HG02623 (cell line): ENCODE results near the gene DDI2.

Experiments used
- ATAC-seq: cut with Tn5 transposase; IDR thresholded peaks from one replicate; pipeline ENCODE4 v1.9.1; 2021; ENCODE audit warnings: moderate library complexity; ENCODE audit not compliant: unreplicated experiment

The DDI2 gene

DNA sequence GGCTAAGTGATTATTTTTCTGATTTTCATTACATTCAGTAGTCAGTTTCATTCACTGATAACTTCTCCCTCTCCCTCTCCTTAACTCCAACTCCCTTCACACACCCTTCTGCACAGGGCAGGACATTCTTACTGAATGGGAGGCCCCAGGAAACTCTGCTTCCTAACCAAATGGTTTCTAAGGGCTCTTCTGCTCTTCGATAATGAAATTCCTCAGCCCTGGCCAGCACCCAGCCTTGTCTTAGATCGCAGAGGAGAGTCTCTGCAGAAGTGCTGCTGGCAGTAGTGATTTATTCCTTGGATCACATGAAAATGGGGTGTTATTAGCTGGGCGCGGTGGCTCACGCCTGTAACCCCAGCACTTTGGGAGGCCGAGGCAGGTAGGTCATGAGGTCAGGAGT, 83.2 kb downstream of the DDI2 start:
- no peak for ATAC-seq

DNA sequence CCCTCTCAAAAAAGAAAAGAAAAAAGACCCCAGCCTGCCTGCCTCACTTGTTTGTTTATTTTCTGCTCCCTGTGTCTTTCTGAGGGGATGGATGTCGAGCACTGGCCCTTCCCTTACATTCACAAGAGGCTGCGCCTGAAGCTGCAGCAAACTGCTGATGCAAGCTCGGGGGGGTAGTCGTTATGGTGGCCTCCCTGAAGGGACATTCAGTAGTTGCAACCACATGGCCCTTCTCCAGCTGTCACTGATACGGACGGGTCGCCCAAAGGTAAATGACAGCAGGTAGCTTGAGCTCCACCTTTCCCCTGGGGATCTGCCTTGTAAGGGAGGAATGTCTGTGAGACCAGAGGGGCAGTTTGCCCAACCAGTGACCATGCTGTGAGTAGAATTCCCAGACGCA, 84.5 kb downstream of the DDI2 start:
- ATAC-seq: no peak

DNA sequence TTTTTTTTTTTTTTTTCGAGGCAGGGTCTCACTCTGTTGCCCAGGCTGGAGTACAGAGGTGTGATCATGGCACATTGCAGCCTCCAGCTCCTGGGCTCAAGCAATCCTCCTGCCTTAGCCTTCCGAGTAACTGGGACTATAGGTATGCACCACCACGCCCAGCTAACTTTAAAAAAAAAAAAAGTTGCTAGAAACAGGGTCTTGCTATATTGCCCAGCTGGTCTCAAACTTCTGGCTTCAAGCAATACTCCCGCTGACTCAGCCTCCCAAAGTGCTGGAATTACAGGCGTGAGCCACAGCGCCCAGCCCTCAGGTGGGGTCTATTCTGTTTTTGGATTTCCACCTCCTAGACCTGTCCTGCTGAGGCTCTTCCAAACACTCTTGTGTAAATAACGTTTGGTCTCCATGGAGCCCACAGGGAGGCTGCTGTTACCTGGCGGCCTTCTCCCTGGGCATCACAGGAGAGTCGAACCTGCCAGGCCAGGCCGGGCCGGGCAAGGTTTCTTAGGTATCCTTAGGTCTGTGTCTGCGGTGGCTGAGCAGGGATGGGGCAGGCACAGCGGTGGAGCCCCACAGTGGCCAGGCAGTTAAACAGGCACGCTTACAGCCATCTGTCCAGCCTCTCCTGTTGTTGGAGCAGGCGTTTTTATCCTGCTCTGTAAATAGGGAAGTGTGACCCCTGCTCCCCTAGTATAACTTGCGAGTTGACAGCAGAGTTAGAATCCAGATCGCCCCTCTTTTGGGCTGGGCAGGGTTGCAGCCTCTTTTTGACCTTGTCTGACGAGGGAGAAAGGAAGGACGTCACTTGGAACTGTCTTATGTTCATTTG, 85.7 kb downstream of the DDI2 start:
- ATAC-seq: no peak

DNA sequence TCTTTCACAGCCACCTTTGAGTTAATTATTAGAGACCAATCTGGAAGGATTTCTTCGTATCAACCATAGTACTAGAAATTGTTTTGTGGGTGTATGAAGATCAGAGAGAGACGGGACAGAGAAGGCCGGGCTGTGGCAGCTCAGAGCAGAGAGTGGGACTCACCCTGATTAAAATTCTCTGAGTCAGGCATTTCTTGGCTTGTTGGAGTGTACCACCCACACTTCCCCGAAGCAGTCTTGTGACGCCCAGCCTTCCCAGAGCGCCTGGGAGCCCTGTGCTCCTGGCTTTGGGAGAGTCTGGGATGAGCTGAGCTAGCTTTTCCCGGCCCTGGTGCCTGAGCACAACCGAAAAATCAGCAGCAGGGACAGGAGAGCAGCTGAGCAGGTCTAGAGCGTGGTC, 86.3 kb downstream of the DDI2 start:
- ATAC-seq: no peak

DNA sequence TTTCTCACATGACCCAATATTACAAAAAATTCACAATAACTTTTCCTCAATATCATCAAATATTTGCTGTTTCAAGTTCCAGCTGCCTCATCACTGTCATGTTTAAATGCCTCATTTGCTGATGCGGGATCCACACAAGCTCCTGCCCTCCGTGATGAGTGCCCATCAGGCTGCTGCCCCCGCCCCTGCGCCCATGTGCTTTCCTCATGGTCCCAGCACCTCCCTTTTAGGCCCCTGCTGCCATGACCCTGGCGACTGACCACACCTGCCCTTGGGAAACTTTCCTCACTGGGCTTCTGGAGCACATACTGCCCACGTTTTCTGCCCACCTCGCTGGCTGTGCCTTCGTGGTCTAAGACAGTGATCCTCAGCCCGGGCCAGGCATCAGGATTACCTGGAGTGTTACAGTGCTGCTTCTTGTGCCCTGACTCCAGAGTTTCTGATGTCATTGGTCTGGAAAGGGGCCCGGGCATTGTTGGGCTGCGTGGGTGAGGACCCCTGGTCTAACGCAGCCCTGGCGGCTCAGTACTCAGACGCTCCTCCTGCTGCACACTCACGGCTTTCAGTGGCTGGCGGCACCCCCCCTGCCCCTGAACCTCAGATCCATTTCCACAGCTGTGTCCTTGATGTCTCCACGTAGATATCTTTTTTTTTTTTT, 87.4 kb downstream of the DDI2 start:
- no peak for ATAC-seq

DNA sequence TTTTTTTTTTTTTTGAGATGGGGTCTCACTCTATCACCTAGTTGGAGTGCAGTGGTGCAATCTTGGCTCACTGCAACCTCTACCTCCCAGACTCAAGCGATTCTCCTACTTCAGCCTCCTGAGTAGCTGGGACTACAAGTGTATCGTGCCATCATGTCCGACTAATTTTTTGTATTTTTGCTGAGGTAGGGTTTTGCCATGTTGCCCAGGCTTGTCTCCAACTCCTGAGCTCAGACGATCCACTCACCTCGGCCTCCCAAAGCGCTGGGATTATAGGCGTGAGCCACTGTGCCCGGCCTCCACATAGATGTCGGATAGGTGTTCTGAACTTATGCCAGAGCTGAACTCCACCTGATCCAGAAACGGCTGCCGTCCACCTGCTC, 87.9 kb downstream of the DDI2 start:
- no peak for ATAC-seq

DNA sequence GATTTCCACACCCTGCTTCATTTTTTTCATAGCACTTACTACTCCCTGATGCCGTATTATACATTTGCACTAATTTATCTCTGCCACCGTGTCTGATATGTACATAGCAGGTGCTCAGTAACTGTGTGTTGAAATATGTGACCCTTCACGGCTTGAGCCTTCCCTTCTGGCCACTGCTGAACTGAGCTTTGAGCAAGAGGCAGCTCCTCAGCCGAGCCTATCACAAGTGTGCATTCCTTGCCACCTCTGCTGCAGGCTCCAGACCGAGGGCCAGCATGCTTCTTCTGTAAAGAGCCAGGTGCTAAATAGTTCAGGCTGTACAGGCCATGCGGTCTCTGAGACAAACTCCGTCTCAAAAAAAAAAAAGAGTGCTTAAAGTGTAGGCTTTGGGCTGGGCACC, 89.5 kb downstream of the DDI2 start:
- no peak for ATAC-seq

DNA sequence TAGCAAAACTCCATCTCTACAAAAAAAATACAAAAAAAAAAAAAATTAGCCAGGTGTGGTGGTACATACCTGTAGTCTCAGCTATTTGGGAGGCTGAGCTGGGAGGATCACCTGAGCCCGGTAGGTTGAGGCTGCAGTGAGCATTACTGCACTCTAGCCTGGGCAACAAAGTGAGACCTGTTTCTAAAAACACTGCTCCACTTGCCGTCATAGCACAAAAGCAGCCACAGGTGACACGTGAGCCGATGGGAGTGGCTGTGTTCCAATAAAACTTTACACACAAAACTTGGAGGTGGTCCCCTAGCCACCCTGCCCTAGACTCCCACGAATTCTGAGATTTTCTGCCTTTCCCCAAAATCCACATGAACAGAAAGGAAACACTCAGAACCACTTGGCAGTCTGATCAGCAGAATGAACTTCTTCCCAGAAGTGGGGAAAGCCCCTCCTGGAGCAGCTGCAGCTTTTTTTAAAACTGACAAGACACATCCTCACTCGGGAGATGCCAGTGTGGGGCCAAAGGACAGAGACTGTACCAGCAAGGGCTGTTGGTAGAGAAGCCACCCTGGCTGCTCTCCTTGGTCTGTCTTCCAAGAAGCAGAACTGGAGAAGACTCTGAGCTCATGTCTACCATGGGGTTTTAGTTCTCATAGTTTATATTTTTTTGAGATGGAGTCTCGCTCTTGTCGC, 90.1 kb downstream of the DDI2 start:
- no peak for ATAC-seq

DNA sequence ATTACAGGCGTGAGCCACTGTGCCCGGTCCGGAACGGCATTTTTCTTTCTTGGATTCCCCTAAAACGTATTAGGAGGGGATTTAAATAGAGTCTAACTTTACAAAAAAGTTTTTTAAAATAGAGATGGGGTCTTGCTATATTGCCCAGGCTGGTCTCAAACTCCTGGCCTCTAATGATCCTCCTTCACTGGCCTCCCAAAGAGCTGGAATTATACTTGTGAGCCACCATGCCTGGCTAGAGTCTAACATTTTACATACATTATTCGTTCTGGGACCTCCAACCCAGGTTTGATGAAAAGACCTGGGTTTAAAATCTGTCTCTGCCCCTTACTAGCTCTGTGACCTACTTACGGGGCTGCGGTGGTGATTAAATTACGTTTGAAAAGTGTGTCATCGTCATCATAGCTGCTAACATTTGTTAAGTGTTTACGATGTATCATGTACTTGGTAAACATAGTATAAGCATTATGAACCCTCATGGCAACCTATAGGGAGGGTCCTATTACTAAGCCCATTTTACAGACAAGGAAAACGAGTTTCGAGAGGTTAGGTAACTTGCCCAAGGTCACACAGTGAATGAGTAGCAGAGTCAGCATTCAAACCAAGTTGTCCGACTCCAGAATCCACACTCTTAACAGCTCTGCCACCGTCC, 91.4 kb downstream of the DDI2 start:
- no peak for ATAC-seq

DNA sequence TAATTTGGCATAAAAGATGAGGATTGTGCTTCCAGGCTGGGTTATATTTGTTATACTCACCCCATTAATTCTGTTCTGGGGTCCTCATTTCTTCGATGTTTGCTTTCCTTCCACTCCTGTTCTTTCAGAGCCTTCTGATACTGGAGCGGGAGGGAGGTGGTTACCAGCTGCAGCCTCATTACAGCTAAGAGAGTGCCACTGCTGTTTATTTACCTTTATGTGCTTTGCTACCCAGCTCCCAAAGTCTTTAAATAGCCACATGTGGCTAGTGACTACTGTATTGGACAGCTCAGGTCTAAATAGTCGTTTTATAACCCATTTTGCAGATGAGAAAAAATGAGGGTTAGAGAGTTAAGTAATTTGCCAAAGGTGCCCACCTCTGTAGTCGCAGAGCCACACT, 92.0 kb downstream of the DDI2 start:
- ATAC-seq: no peak

DNA sequence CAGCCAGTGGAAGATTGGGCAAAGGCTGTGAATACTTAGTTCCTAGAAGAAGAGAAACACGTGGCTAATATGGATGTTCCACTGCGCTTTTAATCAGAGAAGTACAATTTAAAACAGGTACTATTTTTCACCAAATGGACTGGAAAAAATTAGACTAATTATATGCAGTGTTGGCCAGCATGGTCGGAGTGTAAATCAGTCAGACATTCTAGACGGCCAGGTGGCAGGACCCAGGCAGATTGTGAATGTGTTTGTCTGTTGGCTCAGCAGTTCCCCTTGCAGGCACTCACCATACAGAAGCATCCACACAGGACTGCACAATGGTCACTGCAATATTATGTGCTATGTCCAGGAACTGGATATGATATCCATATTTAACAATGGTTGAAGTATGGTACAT, 94.9 kb downstream of the DDI2 start:
- no peak for ATAC-seq

DNA sequence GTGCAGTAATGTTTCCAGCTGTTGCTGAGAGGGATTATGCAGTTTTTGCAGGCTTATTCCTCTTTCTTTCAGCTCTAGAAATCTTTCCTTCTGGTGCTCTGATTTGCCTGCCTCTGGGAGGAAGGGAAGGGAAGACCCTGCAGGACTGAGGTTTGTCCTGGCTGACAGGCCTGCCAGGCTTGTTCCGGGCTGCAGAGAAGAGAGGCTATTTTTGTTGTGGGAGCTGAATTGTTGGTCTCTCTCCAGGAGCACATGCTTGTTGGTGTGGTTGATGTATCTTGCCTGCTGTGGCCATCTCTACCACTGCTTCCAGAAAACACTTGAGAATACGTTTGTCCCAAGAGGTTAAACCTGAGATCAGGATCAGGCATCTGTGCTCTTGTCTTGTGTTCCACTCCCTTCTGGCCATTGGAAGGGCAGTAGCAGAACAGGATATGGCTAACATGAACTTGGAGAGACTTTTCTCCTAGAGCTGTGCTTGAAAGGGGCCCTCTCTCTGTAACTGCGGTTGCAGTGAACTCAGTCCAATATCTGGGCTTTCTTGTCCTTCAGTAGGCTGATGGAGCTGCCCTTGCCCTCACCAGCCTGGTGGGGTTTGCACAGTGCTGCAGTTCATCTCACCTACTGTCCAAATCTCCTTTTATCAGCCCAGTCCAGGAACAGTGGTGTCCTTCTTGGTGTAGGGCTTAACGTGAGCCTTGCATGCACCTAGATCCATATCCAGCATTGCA, 97.3 kb downstream of the DDI2 start:
- ATAC-seq: no peak

DNA sequence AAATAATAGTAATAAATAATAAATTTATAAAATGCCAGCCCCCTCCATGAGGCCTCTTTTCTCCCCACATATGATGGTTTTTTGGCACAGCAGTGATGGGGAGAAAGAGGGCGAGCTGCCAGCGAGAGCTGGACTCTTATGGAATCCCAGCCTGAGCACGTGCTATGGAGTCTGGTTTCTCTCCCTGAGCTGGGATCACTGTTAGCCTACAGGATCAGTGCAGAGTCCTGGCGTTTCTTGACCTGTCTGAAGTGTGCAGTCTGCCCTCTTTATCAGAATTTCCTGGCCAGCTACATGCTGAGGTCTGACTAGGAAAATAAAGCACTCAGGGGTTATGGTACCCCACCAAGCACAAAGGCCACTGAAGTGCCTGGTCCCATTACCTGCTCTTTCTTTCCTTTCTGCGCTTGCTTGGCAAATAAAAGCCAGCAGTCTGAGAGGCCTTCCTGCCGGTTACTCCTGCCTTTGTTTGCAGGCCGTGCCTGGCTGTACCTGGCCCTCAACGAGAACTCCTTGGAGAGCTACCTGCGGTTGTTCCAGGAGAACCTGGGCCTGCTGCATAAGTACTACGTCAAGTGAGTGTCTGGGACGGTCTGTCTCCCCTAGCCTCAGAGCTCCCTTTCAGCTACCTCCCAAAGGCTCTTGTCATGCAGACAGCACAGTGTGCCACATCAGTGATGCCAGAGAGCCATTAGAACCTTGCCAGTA, 100.3 kb downstream of the DDI2 start:
- ATAC-seq: no peak

DNA sequence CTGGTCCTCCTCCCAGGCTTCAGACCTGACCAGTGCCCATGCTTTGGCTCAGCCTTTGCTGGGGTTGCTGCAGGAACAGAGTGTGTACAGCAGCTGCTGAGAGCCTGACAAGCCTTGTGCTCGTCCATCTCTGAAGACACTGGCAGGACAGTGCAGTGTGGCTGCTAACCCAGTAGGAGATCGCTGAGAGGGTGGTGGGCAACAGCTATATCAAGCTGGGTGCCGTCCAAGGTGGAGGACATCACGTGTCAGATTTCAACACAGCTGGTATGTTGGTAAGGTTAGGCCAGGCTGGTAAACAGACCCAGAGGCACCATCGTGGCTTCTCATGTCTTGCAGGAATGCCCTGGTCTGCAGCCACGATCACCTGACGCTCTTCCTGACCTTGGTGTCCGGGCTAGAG, 100.9 kb downstream of the DDI2 start:
- no peak for ATAC-seq
